Erythroblast (primary cell): ENCODE results near the gene API5.

Experiments
- GATA1 ChIP-seq: IDR thresholded peaks from 2 replicates; pipeline ENCODE4 v1.6.1; 2011; ENCODE audit warnings: low read depth, mild to moderate bottlenecking, control low read depth, low read length, moderate library complexity
- POLR2A ChIP-seq: IDR thresholded peaks from 2 replicates; pipeline ENCODE4 v1.6.1; 2011; ENCODE audit warnings: mild to moderate bottlenecking, low read length

- TF ChIP-seq POLR2A = no peak
- TF ChIP-seq GATA1 = no peak
These were observed 26.0 kb upstream of the API5 start for GRCh38 chr11:43285826-43286225.
